ENCODE measurements around the gene ASMTL. TPM values are rescaled to one million over a fixed set of nuclear protein-coding genes. Genes with fewer than 3 reads are reported as not detected.
"Not testable (repeated sequence)": the region's sequence is repeated elsewhere in the genome, so short reads cannot be mapped to it uniquely, and the experiment has no call there.

ASMTL gene
- total and polyA plus RNA-seq, 2 donors (not counting 1 experiment from before 2014, with no cell fraction given) = 12.9 to 19.8 TPM

DNA sequence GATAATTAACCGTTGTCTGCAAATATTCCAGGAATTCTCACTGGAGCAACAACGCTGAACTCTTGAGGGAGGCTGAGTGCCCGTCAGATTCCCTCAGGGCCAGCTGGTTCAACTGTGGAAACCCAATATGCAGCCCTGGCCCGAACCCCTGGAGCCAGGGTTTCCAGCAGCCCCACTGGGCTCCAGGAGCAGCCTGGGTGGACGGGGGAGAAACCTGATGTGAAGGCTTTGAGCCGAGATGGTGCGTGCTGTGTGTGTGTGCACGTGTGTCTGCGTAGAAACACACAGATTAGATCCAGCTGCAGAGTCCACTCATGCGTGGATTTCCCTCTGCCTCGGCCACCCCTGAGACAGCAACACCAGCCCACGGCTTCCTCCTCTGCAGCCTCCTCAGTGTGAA is 41.4 kb downstream of the ASMTL start:
- Histone ChIP-seq H3K79me2 (ENCODE audit: control insufficient read depth, insufficient read depth, low read length) (no peaks in the 10 kb centered on the region), H3K4me1 (ENCODE audit: control insufficient read depth, extremely low read depth, insufficient read depth, low read length) (no peaks in the 10 kb centered on the region), H3K4me2 (ENCODE audit: extremely low read depth, insufficient read depth, low read length) (no peak overlapping the region), H2AFZ (ENCODE audit: low read length) (no peak overlapping the region), H3K9me3 (ENCODE audit: control insufficient read depth, insufficient read depth, low read depth, low read length) (no peaks in the 10 kb centered on the region), H3K27me3 (ENCODE audit: control insufficient read depth, insufficient read depth, low read length) (no peaks in the 10 kb centered on the region), H3K36me3 (ENCODE audit: control insufficient read depth, insufficient read depth, low read length) (peaks cover 18% of the 10 kb centered on the region), H4K20me1 (ENCODE audit: control insufficient read depth, extremely low read depth, insufficient read depth, low read length) (no peaks in the 10 kb centered on the region), H3K4me3 (replicated peaks in 1 of 4; ENCODE audit: control extremely low read depth in 1 of 4, insufficient read depth in 1 of 4, low read depth in 3 of 4, low read length in 4 of 4) (no peak overlapping the region), H3K9ac (ENCODE audit: insufficient read depth, low read length) (no peak overlapping the region), H3K27ac (ENCODE audit: insufficient read depth, low read length) (no peak overlapping the region)
- DNase-seq (ENCODE audit: low read depth in 2 of 2) = no peak
- TF ChIP-seq CTCF (conservative IDR thresholded peaks at IDR 0.05 in 1 of 2, IDR thresholded peaks at IDR 0.05 in 1 of 2; ENCODE audit: low read depth in 1 of 2, low read length in 2 of 2) = no peak
- TF ChIP-seq EZH2 (IDR thresholded peaks at IDR 0.05; ENCODE audit: low read length, missing control alignments) = no peak

DNA sequence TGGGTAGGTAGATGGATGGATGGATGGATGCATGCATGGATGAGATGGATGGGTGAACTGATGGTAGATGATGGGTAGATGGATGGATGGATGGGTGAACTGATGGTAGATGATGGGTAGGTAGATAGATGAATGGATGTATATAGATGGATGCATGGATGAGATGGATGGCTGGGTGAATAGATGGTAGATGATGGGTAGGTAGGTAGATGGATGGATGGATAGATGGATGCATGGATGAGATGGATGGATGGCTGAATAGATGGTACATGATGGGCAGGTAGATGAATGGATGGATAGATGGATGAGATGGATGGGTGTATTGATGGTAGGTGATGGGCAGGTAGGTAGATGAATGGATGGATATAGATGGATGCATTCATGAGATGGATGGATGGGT is 45.7 kb downstream of the ASMTL start:
- TF ChIP-seq EZH2 (IDR thresholded peaks at IDR 0.05; ENCODE audit: low read length, missing control alignments) (no peak), CTCF (conservative IDR thresholded peaks at IDR 0.05 in 1 of 2, IDR thresholded peaks at IDR 0.05 in 1 of 2; ENCODE audit: low read depth in 1 of 2, low read length in 2 of 2) (no peak)
- Histone ChIP-seq H3K27ac (ENCODE audit: insufficient read depth, low read length) (no peak overlapping the region), H3K27me3 (ENCODE audit: control insufficient read depth, insufficient read depth, low read length) (no peaks in the 10 kb centered on the region), H3K9me3 (ENCODE audit: control insufficient read depth, insufficient read depth, low read depth, low read length) (no peaks in the 10 kb centered on the region), H3K79me2 (ENCODE audit: control insufficient read depth, insufficient read depth, low read length) (no peaks in the 10 kb centered on the region), H3K4me3 (replicated peaks in 1 of 4; ENCODE audit: control extremely low read depth in 1 of 4, insufficient read depth in 1 of 4, low read depth in 3 of 4, low read length in 4 of 4) (no peak overlapping the region), H3K36me3 (ENCODE audit: control insufficient read depth, insufficient read depth, low read length) (peaks cover 28% of the 10 kb centered on the region), H4K20me1 (ENCODE audit: control insufficient read depth, extremely low read depth, insufficient read depth, low read length) (no peaks in the 10 kb centered on the region), H3K9ac (ENCODE audit: insufficient read depth, low read length) (no peak overlapping the region), H3K4me1 (ENCODE audit: control insufficient read depth, extremely low read depth, insufficient read depth, low read length) (no peaks in the 10 kb centered on the region), H2AFZ (ENCODE audit: low read length) (no peak overlapping the region), H3K4me2 (ENCODE audit: extremely low read depth, insufficient read depth, low read length) (no peak overlapping the region)
- no peak for DNase-seq (ENCODE audit: low read depth in 2 of 2)

- not testable (repeated sequence) for H3K9me3 ChIP-seq (ENCODE audit: control insufficient read depth, insufficient read depth, low read depth, low read length); H2AFZ ChIP-seq (ENCODE audit: low read length); H3K27me3 ChIP-seq (ENCODE audit: control insufficient read depth, insufficient read depth, low read length); H3K79me2 ChIP-seq (ENCODE audit: control insufficient read depth, insufficient read depth, low read length); H4K20me1 ChIP-seq (ENCODE audit: control insufficient read depth, extremely low read depth, insufficient read depth, low read length); H3K27ac ChIP-seq (ENCODE audit: insufficient read depth, low read length); H3K4me2 ChIP-seq (ENCODE audit: extremely low read depth, insufficient read depth, low read length); H3K4me3 ChIP-seq (replicated peaks in 1 of 4; ENCODE audit: control extremely low read depth in 1 of 4, insufficient read depth in 1 of 4, low read depth in 3 of 4, low read length in 4 of 4); H3K9ac ChIP-seq (ENCODE audit: insufficient read depth, low read length); H3K4me1 ChIP-seq (ENCODE audit: control insufficient read depth, extremely low read depth, insufficient read depth, low read length); DNase-seq (ENCODE audit: low read depth in 2 of 2)
- peaks cover 30% of the 10 kb centered on the region for H3K36me3 ChIP-seq (ENCODE audit: control insufficient read depth, insufficient read depth, low read length)
Measured at GRCh38 chrX:1405769-1406168, 46.9 kb downstream of the ASMTL start.

- not testable (repeated sequence) for DNase-seq (ENCODE audit: low read depth in 2 of 2); H3K4me3 ChIP-seq (replicated peaks in 1 of 4; ENCODE audit: control extremely low read depth in 1 of 4, insufficient read depth in 1 of 4, low read depth in 3 of 4, low read length in 4 of 4); H3K27me3 ChIP-seq (ENCODE audit: control insufficient read depth, insufficient read depth, low read length); H3K9ac ChIP-seq (ENCODE audit: insufficient read depth, low read length); H3K27ac ChIP-seq (ENCODE audit: insufficient read depth, low read length); H3K9me3 ChIP-seq (ENCODE audit: control insufficient read depth, insufficient read depth, low read depth, low read length); H3K4me2 ChIP-seq (ENCODE audit: extremely low read depth, insufficient read depth, low read length); H4K20me1 ChIP-seq (ENCODE audit: control insufficient read depth, extremely low read depth, insufficient read depth, low read length); H2AFZ ChIP-seq (ENCODE audit: low read length); H3K79me2 ChIP-seq (ENCODE audit: control insufficient read depth, insufficient read depth, low read length); H3K4me1 ChIP-seq (ENCODE audit: control insufficient read depth, extremely low read depth, insufficient read depth, low read length)
- H3K36me3 ChIP-seq (ENCODE audit: control insufficient read depth, insufficient read depth, low read length) = peaks cover 35% of the 10 kb centered on the region
Measured at GRCh38 chrX:1403867-1404266, 48.8 kb downstream of the ASMTL start.

Measured in fibroblast of lung (primary cell).